ENCODE measurements around the gene CEPT1.

The CEPT1 gene

GRCh38 chr1:111232134-111232533 is 92.1 kb downstream of the CEPT1 start:
- TF ChIP-seq CTCF (IDR thresholded peaks at IDR 0.05; ENCODE audit: poor library complexity, severe bottlenecking) = no peak
- no peak overlapping the region for H3K27ac ChIP-seq (ENCODE audit: poor library complexity, severe bottlenecking)
- no peaks in the 10 kb centered on the region for H3K27me3 ChIP-seq (ENCODE audit: insufficient read depth, poor library complexity, severe bottlenecking)
- no peak for DNase-seq (ENCODE audit: low spot score)
- H3K9me3 ChIP-seq (ENCODE audit: severe bottlenecking) = no peaks in the 10 kb centered on the region
- H3K4me3 ChIP-seq (ENCODE audit: severe bottlenecking) = no peak overlapping the region
- no peak for ATAC-seq (ENCODE audit: low read depth)
- no peaks in the 10 kb centered on the region for H3K36me3 ChIP-seq (ENCODE audit: low read depth)
- H3K4me1 ChIP-seq (ENCODE audit: insufficient read depth, poor library complexity, severe bottlenecking) = peaks cover 26% of the 10 kb centered on the region

GRCh38 chr1:111234258-111234657 is 94.2 kb downstream of the CEPT1 start:
- peak overlapping the region; percentile 52 for H3K27ac ChIP-seq (ENCODE audit: poor library complexity, severe bottlenecking)
- H3K9me3 ChIP-seq (ENCODE audit: severe bottlenecking) = no peaks in the 10 kb centered on the region
- no peak for TF ChIP-seq CTCF (IDR thresholded peaks at IDR 0.05; ENCODE audit: poor library complexity, severe bottlenecking)
- DNase-seq (ENCODE audit: low spot score) (no peak), ATAC-seq (ENCODE audit: low read depth) (peak; percentile 62)
- no peaks in the 10 kb centered on the region for H3K27me3 ChIP-seq (ENCODE audit: insufficient read depth, poor library complexity, severe bottlenecking)
- H3K4me3 ChIP-seq (ENCODE audit: severe bottlenecking) = no peak overlapping the region
- peaks cover 21% of the 10 kb centered on the region for H3K4me1 ChIP-seq (ENCODE audit: insufficient read depth, poor library complexity, severe bottlenecking)
- no peaks in the 10 kb centered on the region for H3K36me3 ChIP-seq (ENCODE audit: low read depth)

All from RWPE2 (cell line).